Measurements from ENCODE around the gene PLET1. TPM values are rescaled to one million over a fixed set of nuclear protein-coding genes. Genes with fewer than 3 reads are reported as not detected.

The PLET1 gene
- total and polyA plus RNA-seq, 2 of the 8 experiments (the other 6 are each of a cell fraction or from before 2014, with no cell fraction given): not detected

- Histone ChIP-seq H3K79me2 (ENCODE audit: control insufficient read depth in 1 of 2, insufficient read depth in 2 of 2, low read length in 2 of 2) (no peaks in the 10 kb centered on the region), H3K4me3 (ENCODE audit: extremely low read depth in 1 of 4, insufficient read depth in 2 of 4, low read depth in 3 of 4, low read length in 4 of 4) (no peak overlapping the region), H4K5ac (ENCODE audit: insufficient read length, low read depth, low read length) (no peak overlapping the region), H4K91ac (replicated peaks; ENCODE audit: insufficient read length, low read length) (no peak overlapping the region), H3K56ac (replicated peaks; ENCODE audit: insufficient read length, low read depth, low read length) (no peak overlapping the region), H3K79me1 (ENCODE audit: low read depth, low read length) (no peaks in the 10 kb centered on the region), H4K20me1 (replicated peaks in 1 of 2; ENCODE audit: control insufficient read depth in 1 of 2, insufficient read depth in 2 of 2, low read length in 2 of 2) (no peaks in the 10 kb centered on the region), H3K27me3 (replicated peaks in 1 of 4; ENCODE audit: control insufficient read depth in 3 of 4, extremely low read depth in 1 of 4, insufficient read depth in 3 of 4, low read length in 3 of 4) (no peaks in the 10 kb centered on the region), H2BK120ac (replicated peaks; ENCODE audit: low read depth, low read length) (no peak overlapping the region), H3K27ac (ENCODE audit: low read depth, low read length) (no peak overlapping the region), H3K9me3 (ENCODE audit: insufficient read depth in 2 of 2, low read depth in 1 of 2, low read length in 1 of 2) (no peaks in the 10 kb centered on the region), H3K18ac (ENCODE audit: extremely low read depth, low read length) (no peak overlapping the region), H3K4me2 (ENCODE audit: insufficient read depth in 1 of 2, low read depth in 2 of 2, low read length in 2 of 2) (no peak overlapping the region), H3K4ac (replicated peaks; ENCODE audit: insufficient read length, low read depth, low read length) (no peak overlapping the region), H3K23me2 (ENCODE audit: low read depth, low read length) (no peaks in the 10 kb centered on the region), H2BK20ac (ENCODE audit: low read length) (no peak overlapping the region), H3K14ac (ENCODE audit: insufficient read length) (no peak overlapping the region), H3K9ac (replicated peaks in 1 of 4; ENCODE audit: extremely low read depth in 1 of 4, low read depth in 3 of 4, low read length in 3 of 4) (no peak overlapping the region), H3K23ac (ENCODE audit: insufficient read length) (no peak overlapping the region), H2AFZ (ENCODE audit: low read length) (no peak overlapping the region), H3K4me1 (replicated peaks in 1 of 4; ENCODE audit: control insufficient read depth in 3 of 4, insufficient read depth in 4 of 4, low read length in 3 of 4) (no peaks in the 10 kb centered on the region), H3K36me3 (ENCODE audit: control insufficient read depth in 2 of 4, insufficient read depth in 4 of 4, low read length in 3 of 4) (no peaks in the 10 kb centered on the region), H2BK5ac (ENCODE audit: low read depth, low read length) (no peak overlapping the region), H2AK5ac (ENCODE audit: low read depth, low read length) (no peak overlapping the region), H2BK15ac (ENCODE audit: low read length) (no peak overlapping the region), H2BK12ac (ENCODE audit: low read depth, low read length) (no peak overlapping the region), H4K8ac (ENCODE audit: extremely low read depth, insufficient read depth, low read length) (no peak overlapping the region)
- POLR2A ChIA-PET (ENCODE audit: partially characterized antibody): no interaction called here
- WGBS, 2 experiments (ENCODE audit: extremely low coverage in 1 of 2, insufficient coverage in 1 of 2, insufficient read length in 1 of 2, insufficient replicate concordance in 2 of 2, low coverage in 1 of 2, low lambda C conversion rate in 2 of 2, missing lambda C conversion rate in 1 of 2): 95% methylated on average over 1 of the region's 1 CpG; no CpG with 5 or more reads in 1 of the 2 experiments
- no peak for DNase-seq (ENCODE audit: low read depth in 1 of 2, low spot score in 2 of 2)
- no peak for FAIRE-seq
- CTCF ChIA-PET (ENCODE audit: partially characterized antibody): interaction anchor here (8.2 kb wide), 1 partner anchor 66 kb away, joined by 257 read pairs; no protein-coding TSS in a partner anchor
- no peak for TF ChIP-seq CREB1 (IDR thresholded peaks at IDR 0.05)
- no peak for TF ChIP-seq KDM1A (IDR thresholded peaks at IDR 0.05; ENCODE audit: borderline replicate concordance, low read length)
- no peak for TF ChIP-seq TCF12 (IDR thresholded peaks at IDR 0.05; ENCODE audit: low read depth, low read length)
- no peak for TF ChIP-seq SP4 (IDR thresholded peaks at IDR 0.05; ENCODE audit: low read length)
- TF ChIP-seq CBX8 (IDR thresholded peaks at IDR 0.05; ENCODE audit: borderline replicate concordance, low read depth, low read length): no peak
- no peak for TF ChIP-seq CBX5 (IDR thresholded peaks at IDR 0.05; ENCODE audit: low read depth, low read length)
Measured at GRCh38 chr11:112216561-112217105, 44.0 kb downstream of the PLET1 start.
